Ovary (tissue), 3 donors: ENCODE measurements around the gene TUBB4B.

Source experiments
- POLR2A ChIP-seq: fragments of 450-650 bp; IDR thresholded peaks from one replicate; pipeline ENCODE4 v1.6.1; 2017; ENCODE audit warnings: antibody characterized with exemption, mild to moderate bottlenecking, moderate library complexity
- TF ChIP-seq, protein P1 (sequence below), 3 donors: fragments of 450-650 bp in 2 of 3; fragments of 200-600 bp in 1 of 3; IDR thresholded peaks; one replicate each; pipeline versions ENCODE4 v1.5.1 to v1.8.0; 2016 to 2022; ENCODE audit warnings: antibody characterized with exemption in 3 of 3, mild to moderate bottlenecking in 1 of 3
- donor health status: DM: no; HTN: no; CAD: no.

DNA sequence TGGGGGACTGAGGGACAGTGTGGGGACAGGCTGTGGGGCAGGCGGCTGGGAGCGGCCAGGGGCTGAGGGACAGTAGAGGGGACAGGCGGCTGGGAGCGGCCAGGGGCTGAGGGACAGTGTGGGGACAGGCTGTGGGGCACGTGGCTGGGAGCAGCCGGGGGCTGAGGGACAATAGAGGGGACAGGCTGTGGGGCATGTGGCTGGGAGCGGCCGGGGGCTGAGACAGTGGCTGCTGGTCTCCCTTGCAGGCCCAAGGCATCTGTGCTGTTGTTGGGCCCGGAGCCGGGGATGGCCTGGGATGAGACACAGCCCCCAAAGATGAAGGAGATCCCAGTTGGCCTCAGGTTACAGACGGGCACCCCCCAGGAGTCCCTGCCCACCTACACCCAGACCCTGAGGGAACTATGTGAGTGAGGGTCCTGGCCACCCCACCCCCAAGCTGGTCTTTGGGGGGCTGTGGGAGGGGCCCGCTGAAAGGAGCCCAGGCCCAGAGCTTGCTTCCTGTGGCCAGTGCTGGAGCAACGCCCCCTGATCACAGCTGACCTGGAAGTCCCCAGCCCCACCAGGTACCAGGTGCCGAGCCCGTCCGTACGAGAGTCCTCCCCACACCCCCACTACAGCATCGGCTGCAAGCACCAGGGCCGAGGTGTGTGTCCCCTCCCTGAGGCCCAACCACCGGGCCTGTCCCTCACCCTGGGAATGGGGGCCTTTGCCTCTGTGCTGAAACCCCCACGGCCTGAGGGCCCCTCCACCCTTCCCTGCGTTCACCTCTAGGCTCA, 10.6 kb downstream of the TUBB4B start:
- TF ChIP-seq, protein P1, sequence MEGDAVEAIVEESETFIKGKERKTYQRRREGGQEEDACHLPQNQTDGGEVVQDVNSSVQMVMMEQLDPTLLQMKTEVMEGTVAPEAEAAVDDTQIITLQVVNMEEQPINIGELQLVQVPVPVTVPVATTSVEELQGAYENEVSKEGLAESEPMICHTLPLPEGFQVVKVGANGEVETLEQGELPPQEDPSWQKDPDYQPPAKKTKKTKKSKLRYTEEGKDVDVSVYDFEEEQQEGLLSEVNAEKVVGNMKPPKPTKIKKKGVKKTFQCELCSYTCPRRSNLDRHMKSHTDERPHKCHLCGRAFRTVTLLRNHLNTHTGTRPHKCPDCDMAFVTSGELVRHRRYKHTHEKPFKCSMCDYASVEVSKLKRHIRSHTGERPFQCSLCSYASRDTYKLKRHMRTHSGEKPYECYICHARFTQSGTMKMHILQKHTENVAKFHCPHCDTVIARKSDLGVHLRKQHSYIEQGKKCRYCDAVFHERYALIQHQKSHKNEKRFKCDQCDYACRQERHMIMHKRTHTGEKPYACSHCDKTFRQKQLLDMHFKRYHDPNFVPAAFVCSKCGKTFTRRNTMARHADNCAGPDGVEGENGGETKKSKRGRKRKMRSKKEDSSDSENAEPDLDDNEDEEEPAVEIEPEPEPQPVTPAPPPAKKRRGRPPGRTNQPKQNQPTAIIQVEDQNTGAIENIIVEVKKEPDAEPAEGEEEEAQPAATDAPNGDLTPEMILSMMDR (IDR thresholded peaks at IDR 0.05): no peak
- no peak for TF ChIP-seq POLR2A
